Islet of Langerhans (tissue), 1 donor: ENCODE results near the gene TEAD3.
"Not testable (repeated sequence)": the region's sequence is repeated elsewhere in the genome, so short reads cannot be mapped to it uniquely, and the experiment has no call there.

Source experiments
- FAIRE-seq: peaks from one replicate; lab custom pipeline; 2011; peaks lifted over from hg19 to GRCh38; lab: Jason Lieb, UNC

Gene TEAD3

GRCh38 chr6:35449287-35449881 is 47.5 kb downstream of the TEAD3 start:
- no peak for FAIRE-seq

GRCh38 chr6:35448191-35448590 is 48.7 kb downstream of the TEAD3 start:
- no peak for FAIRE-seq

- no peak for FAIRE-seq
These were observed 51.2 kb downstream of the TEAD3 start for GRCh38 chr6:35445691-35446090.

- FAIRE-seq, result no peak
These were observed 53.4 kb downstream of the TEAD3 start for GRCh38 chr6:35443341-35444030.

GRCh38 chr6:35442693-35443092 is 54.2 kb downstream of the TEAD3 start:
- FAIRE-seq, result no peak

GRCh38 chr6:35441642-35442041 is 55.2 kb downstream of the TEAD3 start:
- FAIRE-seq, result no peak

GRCh38 chr6:35441205-35441604 is 55.7 kb downstream of the TEAD3 start:
- FAIRE-seq, result no peak

- FAIRE-seq, result no peak
These were observed 57.6 kb downstream of the TEAD3 start for GRCh38 chr6:35439308-35439707.

GRCh38 chr6:35438378-35439065 is 58.4 kb downstream of the TEAD3 start:
- not testable (repeated sequence) for FAIRE-seq

GRCh38 chr6:35436071-35436857 is 60.6 kb downstream of the TEAD3 start:
- FAIRE-seq, result no peak

GRCh38 chr6:35435074-35435837 is 61.6 kb downstream of the TEAD3 start:
- no peak for FAIRE-seq

- not testable (repeated sequence) for FAIRE-seq
These were observed 64.2 kb downstream of the TEAD3 start for GRCh38 chr6:35432702-35433101.

- no peak for FAIRE-seq
These were observed 64.6 kb downstream of the TEAD3 start for GRCh38 chr6:35432291-35432690.

GRCh38 chr6:35429463-35429862 is 67.4 kb downstream of the TEAD3 start:
- no peak for FAIRE-seq

GRCh38 chr6:35428421-35429149 is 68.3 kb downstream of the TEAD3 start:
- FAIRE-seq, result no peak

- no peak for FAIRE-seq
These were observed 69.0 kb downstream of the TEAD3 start for GRCh38 chr6:35427851-35428321.

- FAIRE-seq, result no peak
These were observed 69.4 kb downstream of the TEAD3 start for GRCh38 chr6:35427435-35427834.

- FAIRE-seq, result no peak
These were observed 70.8 kb downstream of the TEAD3 start for GRCh38 chr6:35426074-35426473.

GRCh38 chr6:35425284-35425683 is 71.6 kb downstream of the TEAD3 start:
- no peak for FAIRE-seq
